Caco-2 (cell line): ENCODE measurements around the gene E2F6. TPM values are rescaled to one million over a fixed set of nuclear protein-coding genes. Genes with fewer than 3 reads are reported as not detected.
"Not testable (repeated sequence)": the region's sequence is repeated elsewhere in the genome, so short reads cannot be mapped to it uniquely, and the experiment has no call there.

ENCODE experiments used
- BruUV-seq: library from RNA; stranded (reverse); fragments of 400-500 nt; replicated peaks from 2 replicates; lab custom pipeline; 2021; lab: Mats Ljungman, UMichigan
- CTCF ChIA-PET: fragments of 300-600 bp; sonication (Branson Sonifier 250); formaldehyde crosslinking; loops from one replicate; lab custom pipeline; 2022; ENCODE audit warnings: antibody characterized with exemption; lab: Charles Lee
- POLR2A ChIA-PET: fragments of 300-600 bp; sonication (Branson Sonifier 250); formaldehyde crosslinking; loops from one replicate; lab custom pipeline; 2022; ENCODE audit warnings: antibody characterized with exemption; lab: Charles Lee
- DNase-seq, 2 experiments: peaks; one replicate each; pipeline versions ENCODE4 v3.0.0 to v3.0.0-alpha.2; 2020 to 2022
- H3K27me3 ChIP-seq: replicated peaks from 2 replicates; pipeline ENCODE4 v1.6.0; 2011; ENCODE audit warnings: low read length; ENCODE audit not compliant: control insufficient read depth, insufficient read depth
- H3K36me3 ChIP-seq: 2 replicates; pipeline ENCODE4 v1.5.1; 2011; ENCODE audit warnings: low read length; ENCODE audit not compliant: control insufficient read depth, insufficient read depth
- H3K4me1 ChIP-seq: fragments of 250-450 bp; sonication (Bioruptor Pico); 2 replicates; pipeline ENCODE4 v1.5.1; 2020; ENCODE audit warnings: mild to moderate bottlenecking
- H3K4me3 ChIP-seq: 2 replicates; pipeline ENCODE4 v1.5.1; 2011; ENCODE audit warnings: low read depth, mild to moderate bottlenecking, control low read depth, low read length
- H3K9me3 ChIP-seq: fragments of 250-450 bp; sonication (Bioruptor Pico); 2 replicates; pipeline ENCODE4 v1.5.1; 2020; ENCODE audit warnings: mild to moderate bottlenecking, moderate library complexity
- H3K27ac Mint-ChIP-seq: one replicate; pipeline ENCODE4 v1.8.0; 2022; ENCODE audit warnings: mixed read lengths; ENCODE audit not compliant: unreplicated experiment
- H3K27me3 Mint-ChIP-seq: one replicate; pipeline ENCODE4 v1.8.0; 2022; ENCODE audit warnings: mixed read lengths; ENCODE audit not compliant: insufficient read depth, unreplicated experiment
- H3K36me3 Mint-ChIP-seq: one replicate; pipeline ENCODE4 v1.8.0; 2022; ENCODE audit warnings: mild to moderate bottlenecking, mixed read lengths; ENCODE audit not compliant: insufficient read depth, unreplicated experiment
- H3K4me1 Mint-ChIP-seq: one replicate; pipeline ENCODE4 v1.8.0; 2022; ENCODE audit warnings: low read depth, mixed read lengths; ENCODE audit not compliant: unreplicated experiment
- H3K4me3 Mint-ChIP-seq: one replicate; pipeline ENCODE4 v1.8.0; 2022; ENCODE audit warnings: mild to moderate bottlenecking, moderate library complexity, mixed read lengths; ENCODE audit not compliant: unreplicated experiment
- H3K9me3 Mint-ChIP-seq: one replicate; pipeline ENCODE4 v1.8.0; 2022; ENCODE audit warnings: mixed read lengths; ENCODE audit not compliant: unreplicated experiment
- intact Hi-C: fragments of 100-400 bp; cut with micrococcal nuclease; formaldehyde crosslinking; loops from one replicate; pipeline ENCODE4 v1.10.0; 2022; ENCODE audit not compliant: unreplicated experiment
- total RNA-seq: library from RNA; stranded (reverse); gene quantifications from 2 replicates; pipeline ENCODE4 v1.2.3, GENCODE V29; 2022
- TF ChIP-seq, protein P1 (sequence below), 2 experiments: fragments of 200-600 bp in 1 of 2; IDR thresholded peaks; 1 replicate in 1 of 2; 2 replicates in 1 of 2; pipeline versions ENCODE4 v1.5.1 to v1.8.0; 2011 to 2022; ENCODE audit warnings: antibody characterized with exemption in 1 of 2, control low read depth in 1 of 2, inconsistent platforms in 1 of 2, low read depth in 1 of 2, low read length in 1 of 2, mild to moderate bottlenecking in 1 of 2, moderate library complexity in 1 of 2; ENCODE audit not compliant: insufficient read depth in 1 of 2, severe bottlenecking in 1 of 2, unreplicated experiment in 1 of 2

E2F6 gene
- total RNA-seq, 1 experiment from 2014 or later: 44.5 TPM

DNA sequence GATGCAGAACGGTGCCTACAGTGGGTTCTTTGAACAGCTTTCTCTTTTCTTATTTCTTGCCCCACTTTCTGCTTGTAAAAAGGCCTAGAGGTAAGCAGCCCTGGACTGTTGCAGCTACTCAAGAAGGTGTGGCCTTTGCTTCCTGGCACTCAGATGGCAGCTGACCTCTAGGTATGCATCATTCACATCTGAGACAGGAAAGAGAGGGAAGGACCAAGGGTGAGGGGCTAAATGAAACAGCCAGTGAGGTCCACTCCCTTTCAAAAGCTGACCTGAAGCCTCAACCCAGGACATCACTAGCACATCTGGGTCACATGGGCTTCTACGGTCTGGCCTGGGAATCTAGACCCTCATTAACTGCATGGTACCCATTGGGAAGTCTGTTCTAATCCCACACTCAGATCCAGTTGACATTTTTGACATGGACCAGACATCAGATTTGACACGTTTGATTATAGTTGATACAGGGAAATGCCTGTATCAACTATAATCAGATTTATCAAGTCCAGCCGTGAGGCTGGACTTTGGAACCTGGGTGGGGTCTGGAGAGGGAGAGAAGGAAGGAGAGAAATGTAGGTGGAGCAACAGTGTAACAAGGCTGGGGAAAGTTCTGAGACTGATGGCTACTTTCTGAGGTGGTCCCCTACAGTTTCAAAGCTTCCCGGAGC, 60.2 kb downstream of the E2F6 start:
- Mint-ChIP-seq H3K4me3 (no peak overlapping the region), H3K4me1 (peaks cover 6% of the 10 kb centered on the region), H3K9me3 (peaks cover 9% of the 10 kb centered on the region), H3K36me3 (no peaks in the 10 kb centered on the region), H3K27ac (no peak overlapping the region), H3K27me3 (no peaks in the 10 kb centered on the region)
- no TSS peak for BruUV-seq
- no peak overlapping the region for H3K4me3 ChIP-seq
- CTCF ChIA-PET: interaction anchor here (1.3 kb wide), 1 partner anchor 12 kb away, joined by 3 read pairs; no protein-coding TSS in a partner anchor
- no peaks in the 10 kb centered on the region for H3K27me3 ChIP-seq
- no peaks in the 10 kb centered on the region for H3K36me3 ChIP-seq
- DNase-seq: no peak
- TF ChIP-seq, protein P1, sequence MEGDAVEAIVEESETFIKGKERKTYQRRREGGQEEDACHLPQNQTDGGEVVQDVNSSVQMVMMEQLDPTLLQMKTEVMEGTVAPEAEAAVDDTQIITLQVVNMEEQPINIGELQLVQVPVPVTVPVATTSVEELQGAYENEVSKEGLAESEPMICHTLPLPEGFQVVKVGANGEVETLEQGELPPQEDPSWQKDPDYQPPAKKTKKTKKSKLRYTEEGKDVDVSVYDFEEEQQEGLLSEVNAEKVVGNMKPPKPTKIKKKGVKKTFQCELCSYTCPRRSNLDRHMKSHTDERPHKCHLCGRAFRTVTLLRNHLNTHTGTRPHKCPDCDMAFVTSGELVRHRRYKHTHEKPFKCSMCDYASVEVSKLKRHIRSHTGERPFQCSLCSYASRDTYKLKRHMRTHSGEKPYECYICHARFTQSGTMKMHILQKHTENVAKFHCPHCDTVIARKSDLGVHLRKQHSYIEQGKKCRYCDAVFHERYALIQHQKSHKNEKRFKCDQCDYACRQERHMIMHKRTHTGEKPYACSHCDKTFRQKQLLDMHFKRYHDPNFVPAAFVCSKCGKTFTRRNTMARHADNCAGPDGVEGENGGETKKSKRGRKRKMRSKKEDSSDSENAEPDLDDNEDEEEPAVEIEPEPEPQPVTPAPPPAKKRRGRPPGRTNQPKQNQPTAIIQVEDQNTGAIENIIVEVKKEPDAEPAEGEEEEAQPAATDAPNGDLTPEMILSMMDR (IDR thresholded peaks at IDR 0.05; ENCODE audit: insufficient read depth in 1 of 2, low read depth in 1 of 2, low read length in 1 of 2, severe bottlenecking in 1 of 2, unreplicated experiment in 1 of 2): no peak
- intact Hi-C loops: no loop called here
- peaks cover 4% of the 10 kb centered on the region; the same call in 1 of the 2 replicates for H3K4me1 ChIP-seq
- POLR2A ChIA-PET: interaction anchor here (0.7 kb wide), 1 partner anchor 238 kb away, joined by 4 read pairs; no protein-coding TSS in a partner anchor
- no peaks in the 10 kb centered on the region for H3K9me3 ChIP-seq

DNA sequence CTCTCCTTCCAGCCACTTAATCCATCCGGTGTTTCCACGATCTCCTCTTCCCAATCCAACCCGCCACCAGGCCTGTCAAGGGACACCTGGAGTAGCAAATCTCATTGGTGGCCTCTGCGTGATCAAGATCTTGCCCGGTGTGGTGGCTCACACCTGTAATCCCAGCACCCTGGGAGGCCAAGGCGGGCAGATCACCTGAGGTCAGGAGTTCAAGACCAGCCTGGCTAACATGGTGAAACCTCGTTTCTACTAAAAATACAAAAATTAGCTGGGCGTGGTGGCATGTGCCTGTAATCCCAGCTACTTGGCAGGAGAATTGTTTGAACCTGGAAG, 60.9 kb downstream of the E2F6 start:
- CTCF ChIA-PET, intact Hi-C loops, H3K9me3 ChIP-seq, H3K27me3 Mint-ChIP-seq, H3K9me3 Mint-ChIP-seq, H3K4me3 Mint-ChIP-seq, H3K36me3 Mint-ChIP-seq, H3K4me3 ChIP-seq, BruUV-seq, H3K27me3 ChIP-seq, H3K4me1 ChIP-seq, H3K4me1 Mint-ChIP-seq, DNase-seq, H3K36me3 ChIP-seq, H3K27ac Mint-ChIP-seq: not testable (repeated sequence)
- POLR2A ChIA-PET: interaction anchor here (0.7 kb wide), 1 partner anchor 237 kb away, joined by 4 read pairs; no protein-coding TSS in a partner anchor

DNA sequence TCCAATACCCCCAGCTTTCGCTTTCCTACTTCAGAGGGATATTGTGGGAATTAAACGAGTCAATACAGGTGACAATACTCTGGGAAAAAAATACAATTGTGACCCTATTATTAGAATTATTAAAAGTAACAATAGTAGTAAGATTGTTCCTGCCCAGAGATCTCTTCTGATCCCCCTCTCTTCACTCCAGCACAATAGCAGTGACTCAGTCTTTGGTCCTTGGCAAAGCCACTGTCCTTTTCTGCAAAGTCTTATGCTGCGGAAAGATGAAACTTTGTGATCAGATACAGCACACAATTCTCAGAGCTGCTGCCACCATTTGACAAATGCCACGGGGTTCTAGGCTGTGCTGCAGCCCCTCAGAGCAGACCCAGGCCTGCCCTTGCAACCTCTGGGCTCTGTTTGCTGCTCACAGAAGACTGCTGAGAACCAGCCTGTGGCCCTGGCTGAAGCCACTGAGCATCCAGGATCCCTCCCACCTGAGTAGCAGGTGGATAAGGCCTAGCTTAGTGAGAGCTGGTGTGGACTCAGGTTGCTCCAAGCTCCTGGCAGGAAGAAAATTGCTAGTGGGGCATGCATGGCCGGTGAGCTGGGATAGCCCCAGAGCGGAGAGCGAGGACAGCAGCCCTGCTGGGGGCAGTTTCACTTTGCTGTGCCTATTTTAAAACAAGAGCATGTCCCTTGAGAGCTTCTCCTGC, 61.4 kb downstream of the E2F6 start:
- no TSS peak for BruUV-seq
- POLR2A ChIA-PET: interaction anchor here (0.7 to 1.0 kb wide), 2 partner anchors 59 to 237 kb away, joined by 3 to 4 read pairs; no protein-coding TSS in a partner anchor

More for the DNA sequence above, 61.4 kb downstream of the E2F6 start:
- no peak overlapping the region for H3K27ac Mint-ChIP-seq
- H3K36me3 Mint-ChIP-seq: no peaks in the 10 kb centered on the region
- no peak overlapping the region for H3K4me3 Mint-ChIP-seq
- H3K27me3 Mint-ChIP-seq: no peaks in the 10 kb centered on the region
- Histone ChIP-seq H3K9me3 (no peaks in the 10 kb centered on the region), H3K36me3 (no peaks in the 10 kb centered on the region), H3K4me3 (no peak overlapping the region), H3K27me3 (no peaks in the 10 kb centered on the region), H3K4me1 (peaks cover 4% of the 10 kb centered on the region; the same call in 1 of the 2 replicates)
- CTCF ChIA-PET: no interaction called here
- DNase-seq: no peak
- peaks cover 9% of the 10 kb centered on the region for H3K9me3 Mint-ChIP-seq
- peaks cover 7% of the 10 kb centered on the region for H3K4me1 Mint-ChIP-seq
- intact Hi-C loops: no loop called here
- TF ChIP-seq, protein P1 (IDR thresholded peaks at IDR 0.05; ENCODE audit: insufficient read depth in 1 of 2, low read depth in 1 of 2, low read length in 1 of 2, severe bottlenecking in 1 of 2, unreplicated experiment in 1 of 2): no peak
